ENCODE data around the gene MTG2. TPM values are rescaled to one million over a fixed set of nuclear protein-coding genes. Genes with fewer than 3 reads are reported as not detected.

MTG2 gene
- total and polyA plus RNA-seq, 2 of the 4 experiments (the other 2 are of a cell fraction), result 11.5 to 25.2 TPM

DNA sequence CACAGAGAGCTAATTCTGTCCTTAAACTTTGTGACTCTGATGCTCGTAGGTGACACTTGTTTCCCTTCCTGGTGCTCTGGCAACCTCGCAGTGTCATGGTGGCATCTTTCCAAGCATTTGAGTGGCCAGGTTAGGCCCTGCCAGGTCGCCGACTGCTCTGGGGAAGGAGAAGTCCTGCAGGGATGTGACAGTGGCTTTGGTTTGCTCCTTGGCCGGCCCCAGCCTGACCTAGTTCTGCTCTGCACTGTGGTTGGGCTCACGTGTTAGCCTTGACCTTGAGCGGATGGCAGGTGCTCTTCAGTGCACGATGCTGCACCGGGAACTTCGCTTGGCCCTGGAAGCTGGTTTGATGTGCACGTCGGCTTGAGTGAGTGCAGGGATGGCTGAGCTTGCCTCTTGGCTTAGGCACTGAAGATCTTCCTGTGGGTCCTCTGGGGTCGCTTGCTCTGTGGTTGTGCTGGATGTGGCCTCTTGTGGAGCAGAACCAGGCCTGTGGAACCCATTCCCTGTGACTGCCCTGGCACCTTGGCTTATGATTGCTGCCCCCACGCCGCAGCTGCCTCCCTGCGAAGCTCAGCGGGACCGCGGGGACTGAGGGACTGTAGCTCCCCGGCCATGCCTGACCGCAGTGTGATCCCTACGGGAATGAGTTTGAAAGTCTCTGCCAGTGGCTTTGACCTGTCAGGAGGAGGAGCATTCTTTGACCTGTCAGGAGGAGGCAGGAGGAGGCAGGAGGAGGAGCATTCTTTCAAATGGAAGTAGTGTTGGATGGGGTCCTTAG lies 64.2 kb downstream of the MTG2 start:
- CTCF ChIA-PET, result no interaction called here
- POLR2A ChIA-PET (ENCODE audit: unreplicated experiment), result no interaction called here
- Histone ChIP-seq H3K23ac (ENCODE audit: low read depth, low read length) (no peak overlapping the region), H3K4me3 (ENCODE audit: insufficient read depth, low read depth, low read length) (no peak overlapping the region), H3K9ac (ENCODE audit: low read depth, low read length) (no peak overlapping the region), H2BK15ac (ENCODE audit: low read depth, low read length) (no peak overlapping the region), H3K56ac (ENCODE audit: extremely low read depth, insufficient read depth, low read length) (no peak overlapping the region), H4K8ac (ENCODE audit: low read depth in 2 of 2, low read length in 2 of 2) (no peak overlapping the region), H2AK9ac (replicated peaks; ENCODE audit: low read depth, low read length, poor library complexity) (no peak overlapping the region), H3K79me1 (ENCODE audit: low read depth in 1 of 2, low read length in 2 of 2) (peaks cover 22 to 79% of the 10 kb centered on the region in 2 experiments), H4K91ac (ENCODE audit: insufficient read depth, low read depth, low read length) (no peak overlapping the region), H4K20me1 (ENCODE audit: insufficient read depth, low read length) (peaks cover 94% of the 10 kb centered on the region), H2BK120ac (ENCODE audit: low read depth, low read length) (no peak overlapping the region), H2AFZ (replicated peaks; ENCODE audit: low read length, poor library complexity) (no peak overlapping the region), H4K5ac (ENCODE audit: low read depth, low read length) (no peak overlapping the region), H2BK20ac (ENCODE audit: low read depth, low read length) (no peak overlapping the region), H3K4ac (ENCODE audit: low read depth, low read length) (no peak overlapping the region), H3K9me3 (ENCODE audit: control insufficient read depth, insufficient read depth, low read length) (no peaks in the 10 kb centered on the region), H3K27ac (ENCODE audit: insufficient read depth, low read length) (no peak overlapping the region), H3K14ac (replicated peaks; ENCODE audit: low read depth, low read length) (no peak overlapping the region), H3K9me1 (ENCODE audit: insufficient read depth, low read length) (peaks cover 17% of the 10 kb centered on the region), H3K18ac (ENCODE audit: low read depth, low read length) (no peak overlapping the region), H3K4me2 (ENCODE audit: low read depth, low read length) (no peak overlapping the region), H3K27me3 (ENCODE audit: control insufficient read depth, insufficient read depth, low read length) (no peaks in the 10 kb centered on the region), H2AK5ac (ENCODE audit: low read depth, low read length) (no peak overlapping the region), H3K4me1 (ENCODE audit: control insufficient read depth, insufficient read depth, low read length) (0 out of 2 replicates have a peak, but pooled peaks cover 1% of the 10 kb centered on the region), H3K36me3 (ENCODE audit: control insufficient read depth, insufficient read depth, low read length) (peaks cover 14% of the 10 kb centered on the region; the same call in 1 of the 2 replicates), H2BK5ac (ENCODE audit: low read depth, low read length, poor library complexity, severe bottlenecking) (no peak overlapping the region)
- intact Hi-C loops (cut with micrococcal nuclease), result no loop called here
- WGBS, 2 experiments (ENCODE audit: extremely low coverage in 2 of 2, insufficient read length in 1 of 2), result 81% methylated on average over 11 of the region's 22 CpGs; no CpG with 5 or more reads in 1 of the 2 experiments
- dilution Hi-C loops (cut with HindIII; ENCODE audit: low sequenced_read_pairs, unreplicated experiment), result no loop called here
- BruUV-seq (replicated peaks), result no TSS peak
- in situ Hi-C loops (cut with MboI; ENCODE audit: low sequenced_read_pairs), result no loop called here
- DNase-seq (no peak), ATAC-seq (ENCODE audit: low read depth) (no peak)
- TF ChIP-seq, protein P1, sequence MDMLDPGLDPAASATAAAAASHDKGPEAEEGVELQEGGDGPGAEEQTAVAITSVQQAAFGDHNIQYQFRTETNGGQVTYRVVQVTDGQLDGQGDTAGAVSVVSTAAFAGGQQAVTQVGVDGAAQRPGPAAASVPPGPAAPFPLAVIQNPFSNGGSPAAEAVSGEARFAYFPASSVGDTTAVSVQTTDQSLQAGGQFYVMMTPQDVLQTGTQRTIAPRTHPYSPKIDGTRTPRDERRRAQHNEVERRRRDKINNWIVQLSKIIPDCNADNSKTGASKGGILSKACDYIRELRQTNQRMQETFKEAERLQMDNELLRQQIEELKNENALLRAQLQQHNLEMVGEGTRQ (IDR thresholded peaks at IDR 0.05; ENCODE audit: low read depth, low read length), result no peak
- TF ChIP-seq SMC3 (IDR thresholded peaks at IDR 0.05; ENCODE audit: low read depth, low read length), result no peak
- TF ChIP-seq CHD1 (IDR thresholded peaks at IDR 0.05; ENCODE audit: low read depth, low read length), result no peak

Measured in IMR-90 (cell line).